AML-193 (cell line): ENCODE data around the gene C15orf40.

Experiments used
- DNase-seq, 2 experiments: peaks; one replicate each; lab custom pipeline; 2025; lab: John Stamatoyannopoulos, UW

The C15orf40 gene

GRCh38 chr15:82993144-82993543 lies 18.3 kb downstream of the C15orf40 start:
- DNase-seq: no peak

GRCh38 chr15:82992436-82992998 lies 18.9 kb downstream of the C15orf40 start:
- no peak for DNase-seq

- DNase-seq: peak; percentile 37 to 41
These were observed 25.0 kb downstream of the C15orf40 start for GRCh38 chr15:82986442-82986780.

- DNase-seq: peak; percentile 94 to 95
These were observed 25.6 kb downstream of the C15orf40 start, which contains the start of gene RAMAC for GRCh38 chr15:82985688-82986441. RAMAC (plus strand) TSS chr15:82986210; CDS start chr15:82989019, 2,809 bp downstream.

- no peak for DNase-seq
These were observed 30.5 kb downstream of the C15orf40 start for GRCh38 chr15:82980981-82981380.

- no peak for DNase-seq
These were observed 31.7 kb downstream of the C15orf40 start for GRCh38 chr15:82979726-82980125.

GRCh38 chr15:82978438-82978837 lies 33.0 kb downstream of the C15orf40 start:
- DNase-seq: no peak

GRCh38 chr15:82977076-82977475 lies 34.4 kb downstream of the C15orf40 start:
- DNase-seq: no peak

GRCh38 chr15:82972990-82973389 lies 38.4 kb downstream of the C15orf40 start:
- no peak for DNase-seq

GRCh38 chr15:82971218-82971984 lies 40.0 kb downstream of the C15orf40 start:
- no peak for DNase-seq

GRCh38 chr15:82970696-82971095 lies 40.7 kb downstream of the C15orf40 start:
- DNase-seq: no peak

GRCh38 chr15:82970078-82970686 lies 41.3 kb downstream of the C15orf40 start:
- DNase-seq: no peak

- peak in 1 of 2 experiments; percentile 8 for DNase-seq
These were observed 42.1 kb downstream of the C15orf40 start for GRCh38 chr15:82969353-82969752.

- DNase-seq: peak; percentile 48 to 65
These were observed 43.4 kb downstream of the C15orf40 start for GRCh38 chr15:82968066-82968465.

- no peak for DNase-seq
These were observed 44.8 kb downstream of the C15orf40 start for GRCh38 chr15:82966671-82967071.

- no peak for DNase-seq
These were observed 46.5 kb downstream of the C15orf40 start for GRCh38 chr15:82964890-82965289.

GRCh38 chr15:82963471-82964341 lies 47.7 kb downstream of the C15orf40 start:
- DNase-seq: no peak

GRCh38 chr15:82960766-82961165 lies 50.7 kb downstream of the C15orf40 start:
- no peak for DNase-seq

- DNase-seq: no peak
These were observed 52.0 kb downstream of the C15orf40 start for GRCh38 chr15:82959423-82959822.

GRCh38 chr15:82958638-82959037 lies 52.8 kb downstream of the C15orf40 start:
- DNase-seq: no peak
